Astrocyte (in vitro differentiated cells and primary cell): Measurements from ENCODE around the gene KIF21A.

Source experiments
- CTCF ChIP-seq: IDR thresholded peaks from 2 replicates; pipeline ENCODE4 v1.5.1; 2011; ENCODE audit warnings: low read depth, mild to moderate bottlenecking, inconsistent platforms, low read length, moderate library complexity; ENCODE audit not compliant: insufficient read depth
- EZH2 ChIP-seq: IDR thresholded peaks from 2 replicates; pipeline ENCODE4 v1.6.1; 2012; ENCODE audit warnings: mild to moderate bottlenecking, low read length, inconsistent platforms; ENCODE audit not compliant: insufficient read depth

DNA sequence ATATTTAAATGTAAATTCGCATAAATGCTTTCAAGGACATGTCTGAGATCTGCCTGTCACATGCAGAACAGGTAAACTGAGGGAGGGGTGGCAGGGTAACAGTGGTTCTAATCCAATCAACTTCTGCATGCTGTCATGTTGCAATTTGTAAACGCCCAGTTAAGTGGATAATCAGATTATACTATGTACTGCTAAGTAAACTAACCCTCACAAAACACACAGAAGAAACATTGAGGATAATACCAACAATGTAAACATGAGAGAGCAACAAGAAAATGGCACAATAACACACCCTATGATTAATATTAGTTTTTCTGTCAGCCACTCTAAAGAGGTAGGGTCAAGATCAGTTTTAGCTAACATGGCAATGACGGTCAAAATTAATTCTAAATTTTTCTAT lies 123.7 kb downstream of the KIF21A start:
- TF ChIP-seq EZH2 = no peak
- TF ChIP-seq CTCF = no peak
